Hepatocyte (in vitro differentiated cells): ENCODE measurements around the gene SLFNL1.

Experiments
- EZH2 ChIP-seq: fragments of 200-600 bp; sonication (generic); IDR thresholded peaks from 2 replicates; pipeline ENCODE4 v1.6.1; 2016; ENCODE audit warnings: antibody characterized with exemption, mild to moderate bottlenecking, borderline replicate concordance
- EZH2phosphoT487 ChIP-seq: fragments of 200-600 bp; sonication (generic); IDR thresholded peaks from one replicate; pipeline ENCODE4 v1.6.1; 2018; ENCODE audit warnings: antibody characterized with exemption, mild to moderate bottlenecking, low read depth, moderate library complexity; ENCODE audit not compliant: unreplicated experiment, severe bottlenecking
- TF ChIP-seq, protein P1 (sequence below): fragments of 200-600 bp; sonication (generic); IDR thresholded peaks from 2 replicates; pipeline ENCODE4 v1.5.1; 2016; ENCODE audit warnings: antibody characterized with exemption, mild to moderate bottlenecking; ENCODE audit not compliant: poor library complexity

DNA sequence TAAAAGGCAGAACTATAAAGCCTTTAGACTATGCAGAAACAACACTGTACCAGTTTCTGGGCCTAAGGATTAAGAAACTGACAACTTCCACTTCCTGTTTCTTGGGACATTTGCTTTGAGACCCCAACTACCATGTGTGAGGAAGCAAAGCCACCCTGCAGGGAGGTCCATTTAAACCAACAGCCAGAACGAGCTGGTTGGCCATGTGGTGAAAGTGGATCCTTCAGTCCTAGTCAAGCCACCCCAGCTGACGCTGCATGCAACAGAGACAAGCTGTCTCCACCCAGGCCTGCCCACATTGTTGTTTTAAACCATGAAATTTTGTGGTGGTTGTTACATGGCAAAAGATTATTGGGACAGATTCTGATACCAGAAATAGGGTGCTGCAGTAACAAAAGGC is 31.8 kb upstream of the SLFNL1 start:
- TF ChIP-seq, protein P1, sequence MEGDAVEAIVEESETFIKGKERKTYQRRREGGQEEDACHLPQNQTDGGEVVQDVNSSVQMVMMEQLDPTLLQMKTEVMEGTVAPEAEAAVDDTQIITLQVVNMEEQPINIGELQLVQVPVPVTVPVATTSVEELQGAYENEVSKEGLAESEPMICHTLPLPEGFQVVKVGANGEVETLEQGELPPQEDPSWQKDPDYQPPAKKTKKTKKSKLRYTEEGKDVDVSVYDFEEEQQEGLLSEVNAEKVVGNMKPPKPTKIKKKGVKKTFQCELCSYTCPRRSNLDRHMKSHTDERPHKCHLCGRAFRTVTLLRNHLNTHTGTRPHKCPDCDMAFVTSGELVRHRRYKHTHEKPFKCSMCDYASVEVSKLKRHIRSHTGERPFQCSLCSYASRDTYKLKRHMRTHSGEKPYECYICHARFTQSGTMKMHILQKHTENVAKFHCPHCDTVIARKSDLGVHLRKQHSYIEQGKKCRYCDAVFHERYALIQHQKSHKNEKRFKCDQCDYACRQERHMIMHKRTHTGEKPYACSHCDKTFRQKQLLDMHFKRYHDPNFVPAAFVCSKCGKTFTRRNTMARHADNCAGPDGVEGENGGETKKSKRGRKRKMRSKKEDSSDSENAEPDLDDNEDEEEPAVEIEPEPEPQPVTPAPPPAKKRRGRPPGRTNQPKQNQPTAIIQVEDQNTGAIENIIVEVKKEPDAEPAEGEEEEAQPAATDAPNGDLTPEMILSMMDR: no peak
- TF ChIP-seq EZH2phosphoT487 (no peak), EZH2 (no peak)
